ENCODE measurements around the gene ANKRD9. TPM values are rescaled to one million over a fixed set of nuclear protein-coding genes. Genes with fewer than 3 reads are reported as not detected.
A peak's percentile ranks its signal among the peaks of the same experiment; 100 is the strongest.

Gene ANKRD9
- polyA plus RNA-seq, result 10 to 100 TPM; 21.2 to 88.4 (median 43.6) TPM
- long read RNA-seq, donor 1, result 0 reads
- long read RNA-seq, donor 2, full-length matches to known transcripts, result 14 of 14 reads
- long read RNA-seq, donor 2, partial matches to known transcripts, result 0 of 14 reads
- long read RNA-seq, donor 2, other reads (novel, unspliced or antisense), result 0 of 14 reads
- long read RNA-seq, donor 3, full-length matches to known transcripts, result 21 of 21 reads
- long read RNA-seq, donor 3, partial matches to known transcripts, result 0 of 21 reads
- long read RNA-seq, donor 3, other reads (novel, unspliced or antisense), result 0 of 21 reads
- long read RNA-seq, donor 4, result 0 reads
- long read RNA-seq, donor 5, full-length matches to known transcripts, result 2 of 2 reads
- long read RNA-seq, donor 5, partial matches to known transcripts, result 0 of 2 reads
- long read RNA-seq, donor 5, other reads (novel, unspliced or antisense), result 0 of 2 reads
- long read RNA-seq, donor 6, full-length matches to known transcripts, result 27 of 27 reads
- long read RNA-seq, donor 6, partial matches to known transcripts, result 0 of 27 reads
- long read RNA-seq, donor 6, other reads (novel, unspliced or antisense), result 0 of 27 reads
- long read RNA-seq, donor 7, result 0 reads
- long read RNA-seq, donor 8, partial matches to known transcripts, result 0 of 1 reads
- long read RNA-seq, donor 8, other reads (novel, unspliced or antisense), result 0 of 1 reads
- long read RNA-seq, donor 9, full-length matches to known transcripts, result 8 of 8 reads
- long read RNA-seq, donor 9, partial matches to known transcripts, result 0 of 8 reads
- long read RNA-seq, donor 9, other reads (novel, unspliced or antisense), result 0 of 8 reads
- long read RNA-seq, donor 10, full-length matches to known transcripts, result 21 of 21 reads
- long read RNA-seq, donor 10, partial matches to known transcripts, result 0 of 21 reads
- long read RNA-seq, donor 10, other reads (novel, unspliced or antisense), result 0 of 21 reads

- WGBS, 3 donors, result 1 to 2% (median 1%) methylated on average over 70 to 91 of the region's 91 CpGs
- FAIRE-seq, result no peak
These were observed at the start of gene ANKRD9 for GRCh38 chr14:102509746-102510615. Gene ANKRD9, minus strand, starts transcription at chr14:102509776. Its CDS starts 1,887 bp downstream, at chr14:102507889.

GRCh38 chr14:102558556-102558955 is 49.0 kb upstream of the ANKRD9 start:
- H3K4me3 ChIP-seq (ENCODE audit: low read depth in 1 of 3, low read length in 3 of 3), result no peak overlapping the region

More at GRCh38 chr14:102509746-102510615, at the start of gene ANKRD9:
- DNase-seq, result peak; percentile 94 to 97
- H3K27ac ChIP-seq (ENCODE audit: low read depth in 1 of 3, low read length in 2 of 3), result peak within 1 kb of the TSS; percentile 95 to 98 (median 98)
- peak within 1 kb of the TSS; percentile 48 to 78 (median 69) for H3K4me3 ChIP-seq (ENCODE audit: low read depth in 1 of 3, low read length in 3 of 3)
- H3K36me3 ChIP-seq (ENCODE audit: control insufficient read depth in 3 of 3, insufficient read depth in 2 of 3, low read depth in 1 of 3, low read length in 3 of 3), result peaks cover 0 to 26% (median 6%) of the 10 kb centered on the region in 3 donors
- no peaks in the 10 kb centered on the region for H3K9me3 ChIP-seq (ENCODE audit: control insufficient read depth in 2 of 2, insufficient read depth in 1 of 2, low read depth in 1 of 2, low read length in 1 of 2)
- H3K27me3 ChIP-seq (ENCODE audit: control insufficient read depth in 3 of 3, insufficient read depth in 3 of 3, low read length in 3 of 3), result no peaks in the 10 kb centered on the region
- peaks cover 0 to 54% (median 6%) of the 10 kb centered on the region in 3 donors for H3K4me1 ChIP-seq (ENCODE audit: control insufficient read depth in 3 of 3, insufficient read depth in 2 of 3, low read depth in 1 of 3, low read length in 2 of 3)

GRCh38 chr14:102557434-102558226 is 48.1 kb upstream of the ANKRD9 start:
- Histone ChIP-seq H3K4me1 (ENCODE audit: control insufficient read depth in 3 of 3, insufficient read depth in 2 of 3, low read depth in 1 of 3, low read length in 2 of 3) (peaks cover 0 to 24% (median 0%) of the 10 kb centered on the region in 3 donors), H3K27me3 (ENCODE audit: control insufficient read depth in 3 of 3, insufficient read depth in 3 of 3, low read length in 3 of 3) (no peaks in the 10 kb centered on the region), H3K9me3 (ENCODE audit: control insufficient read depth in 2 of 2, insufficient read depth in 1 of 2, low read depth in 1 of 2, low read length in 1 of 2) (no peaks in the 10 kb centered on the region), H3K27ac (ENCODE audit: low read depth in 1 of 3, low read length in 2 of 3) (no peak overlapping the region), H3K4me3 (ENCODE audit: low read depth in 1 of 3, low read length in 3 of 3) (no peak overlapping the region), H3K36me3 (ENCODE audit: control insufficient read depth in 3 of 3, insufficient read depth in 2 of 3, low read depth in 1 of 3, low read length in 3 of 3) (peaks cover 0 to 17% (median 0%) of the 10 kb centered on the region in 3 donors)
- WGBS, 3 donors, result 77 to 86% (median 82%) methylated on average over 12 of the region's 12 CpGs
- FAIRE-seq, result no peak
- DNase-seq, result no peak

More at GRCh38 chr14:102558556-102558955, 49.0 kb upstream of the ANKRD9 start:
- FAIRE-seq (no peak), DNase-seq (peak in 1 of 2 donors; percentile 50)
- no peaks in the 10 kb centered on the region for H3K9me3 ChIP-seq (ENCODE audit: control insufficient read depth in 2 of 2, insufficient read depth in 1 of 2, low read depth in 1 of 2, low read length in 1 of 2)
- peaks cover 0 to 11% (median 0%) of the 10 kb centered on the region in 3 donors for H3K36me3 ChIP-seq (ENCODE audit: control insufficient read depth in 3 of 3, insufficient read depth in 2 of 3, low read depth in 1 of 3, low read length in 3 of 3)
- peak overlapping the region in 1 of 3 donors; percentile 44 for H3K27ac ChIP-seq (ENCODE audit: low read depth in 1 of 3, low read length in 2 of 3)
- H3K4me1 ChIP-seq (ENCODE audit: control insufficient read depth in 3 of 3, insufficient read depth in 2 of 3, low read depth in 1 of 3, low read length in 2 of 3), result peaks cover 0 to 19% (median 0%) of the 10 kb centered on the region in 3 donors
- 15 to 56% (median 40%) methylated on average over 4 of the region's 4 CpGs for WGBS, 3 donors
- no peaks in the 10 kb centered on the region for H3K27me3 ChIP-seq (ENCODE audit: control insufficient read depth in 3 of 3, insufficient read depth in 3 of 3, low read length in 3 of 3)

- H3K36me3 ChIP-seq (ENCODE audit: control insufficient read depth in 3 of 3, insufficient read depth in 2 of 3, low read depth in 1 of 3, low read length in 3 of 3), result peaks cover 0 to 23% (median 0%) of the 10 kb centered on the region in 3 donors
- H3K4me1 ChIP-seq (ENCODE audit: control insufficient read depth in 3 of 3, insufficient read depth in 2 of 3, low read depth in 1 of 3, low read length in 2 of 3), result peaks cover 1 to 39% (median 3%) of the 10 kb centered on the region in 3 donors
- no peak overlapping the region for H3K4me3 ChIP-seq (ENCODE audit: low read depth in 1 of 3, low read length in 3 of 3)
- DNase-seq, result no peak
- FAIRE-seq, result no peak
- no peaks in the 10 kb centered on the region for H3K27me3 ChIP-seq (ENCODE audit: control insufficient read depth in 3 of 3, insufficient read depth in 3 of 3, low read length in 3 of 3)
- no peaks in the 10 kb centered on the region for H3K9me3 ChIP-seq (ENCODE audit: control insufficient read depth in 2 of 2, insufficient read depth in 1 of 2, low read depth in 1 of 2, low read length in 1 of 2)
- 91 to 98% (median 95%) methylated on average over 14 of the region's 14 CpGs for WGBS, 3 donors
- no peak overlapping the region for H3K27ac ChIP-seq (ENCODE audit: low read depth in 1 of 3, low read length in 2 of 3)
These were observed 46.6 kb upstream of the ANKRD9 start for GRCh38 chr14:102556098-102556677.

GRCh38 chr14:102554821-102555819 is 45.5 kb upstream of the ANKRD9 start:
- DNase-seq, result peak; percentile 87 to 88
- 5 to 8% (median 6%) methylated on average over 72 to 94 of the region's 94 CpGs for WGBS, 3 donors
- peak overlapping the region; percentile 76 to 93 (median 88) for H3K27ac ChIP-seq (ENCODE audit: low read depth in 1 of 3, low read length in 2 of 3)
- H3K9me3 ChIP-seq (ENCODE audit: control insufficient read depth in 2 of 2, insufficient read depth in 1 of 2, low read depth in 1 of 2, low read length in 1 of 2), result no peaks in the 10 kb centered on the region
- no peaks in the 10 kb centered on the region for H3K27me3 ChIP-seq (ENCODE audit: control insufficient read depth in 3 of 3, insufficient read depth in 3 of 3, low read length in 3 of 3)
- H3K36me3 ChIP-seq (ENCODE audit: control insufficient read depth in 3 of 3, insufficient read depth in 2 of 3, low read depth in 1 of 3, low read length in 3 of 3), result peaks cover 0 to 30% (median 0%) of the 10 kb centered on the region in 3 donors
- peaks cover 1 to 47% (median 6%) of the 10 kb centered on the region in 3 donors for H3K4me1 ChIP-seq (ENCODE audit: control insufficient read depth in 3 of 3, insufficient read depth in 2 of 3, low read depth in 1 of 3, low read length in 2 of 3)
- FAIRE-seq, result no peak
- peak overlapping the region; percentile 61 to 76 (median 65) for H3K4me3 ChIP-seq (ENCODE audit: low read depth in 1 of 3, low read length in 3 of 3)

- Histone ChIP-seq H3K9me3 (ENCODE audit: control insufficient read depth in 2 of 2, insufficient read depth in 1 of 2, low read depth in 1 of 2, low read length in 1 of 2) (peaks cover 0 to 5% of the 10 kb centered on the region in 2 donors), H3K36me3 (ENCODE audit: control insufficient read depth in 3 of 3, insufficient read depth in 2 of 3, low read depth in 1 of 3, low read length in 3 of 3) (peaks cover 0 to 34% (median 0%) of the 10 kb centered on the region in 3 donors), H3K4me1 (ENCODE audit: control insufficient read depth in 3 of 3, insufficient read depth in 2 of 3, low read depth in 1 of 3, low read length in 2 of 3) (peaks cover 1 to 53% (median 6%) of the 10 kb centered on the region in 3 donors), H3K27me3 (ENCODE audit: control insufficient read depth in 3 of 3, insufficient read depth in 3 of 3, low read length in 3 of 3) (no peaks in the 10 kb centered on the region), H3K4me3 (ENCODE audit: low read depth in 1 of 3, low read length in 3 of 3) (peak overlapping the region in 1 of 3 donors; percentile 32), H3K27ac (ENCODE audit: low read depth in 1 of 3, low read length in 2 of 3) (peak overlapping the region; percentile 79 to 88 (median 85))
- FAIRE-seq (no peak), DNase-seq (peak; percentile 77 to 81)
- WGBS, 3 donors, result 37 to 59% (median 50%) methylated on average over 14 of the region's 14 CpGs
These were observed 42.6 kb upstream of the ANKRD9 start for GRCh38 chr14:102551995-102552705.

All from small intestine (tissue), 16 donors.